Measurements from ENCODE around the gene ALG12. TPM values are rescaled to one million over a fixed set of nuclear protein-coding genes. Genes with fewer than 3 reads are reported as not detected.

Gene ALG12
- total and polyA plus RNA-seq, 8 donors = 2.3 to 30.7 (median 9.0) TPM

GRCh38 chr22:49906799-49907290 is 11.4 kb downstream of the ALG12 start:
- H3K27me3 ChIP-seq = no peaks in the 10 kb centered on the region
- H3K4me3 ChIP-seq = no peak overlapping the region
- no peak for DNase-seq
- intact Hi-C loops (cut with DNase I; ENCODE audit: low total_unique reads) = no loop called here
- no peaks in the 10 kb centered on the region for H3K9me3 ChIP-seq
- no peak for TF ChIP-seq CTCF (IDR thresholded peaks at IDR 0.05)
- TF ChIP-seq EP300 (IDR thresholded peaks at IDR 0.05) = no peak
- TF ChIP-seq POLR2AphosphoS5 (IDR thresholded peaks at IDR 0.05) = no peak
- TF ChIP-seq POLR2A (IDR thresholded peaks at IDR 0.05) = no peak
- 88 to 97% (median 91%) methylated on average over 11 to 14 of the region's 14 CpGs for WGBS, 5 donors
- no peak overlapping the region for H3K27ac ChIP-seq
- peaks cover 37 to 100% (median 99%) of the 10 kb centered on the region in 4 donors for H3K36me3 ChIP-seq
- H3K4me1 ChIP-seq = no peaks in the 10 kb centered on the region

DNA sequence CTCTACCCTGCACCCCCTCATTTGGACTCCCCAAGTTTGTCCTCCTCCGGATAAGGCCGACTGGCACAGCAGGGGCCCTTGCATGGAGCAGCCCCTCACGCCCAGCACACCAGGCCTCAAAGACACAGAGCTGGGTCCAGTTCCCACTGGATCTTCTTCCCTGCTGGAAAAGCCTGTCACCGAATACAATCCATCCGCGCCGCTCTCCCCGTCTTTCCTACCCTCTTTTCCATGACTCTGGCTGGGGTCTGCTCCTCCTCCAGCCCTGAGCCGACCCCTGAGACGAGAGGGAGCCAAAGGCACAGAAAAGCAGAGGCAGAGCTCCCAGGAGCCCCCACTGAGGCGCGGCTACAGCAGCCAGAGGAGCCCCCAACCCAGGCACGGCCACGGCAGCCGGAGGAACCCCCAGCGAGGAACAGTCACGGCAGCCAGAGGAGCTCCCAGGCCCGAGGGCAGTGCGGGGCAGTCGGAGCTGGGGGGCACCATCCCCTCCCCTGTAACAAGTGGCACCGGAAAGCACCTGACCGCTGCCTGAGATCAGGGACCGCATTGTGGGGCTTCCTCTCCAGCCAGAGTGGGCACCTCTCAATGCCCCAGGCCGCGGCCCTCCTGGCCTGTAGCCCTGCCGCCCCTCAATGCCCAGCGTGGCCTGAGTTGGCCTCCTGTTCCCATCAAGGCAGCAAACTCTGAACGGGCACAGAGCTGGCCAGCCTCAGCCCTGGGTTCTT is 12.0 kb downstream of the ALG12 start:
- H3K27ac ChIP-seq = no peak overlapping the region
- no peaks in the 10 kb centered on the region for H3K4me1 ChIP-seq
- peaks cover 40 to 100% (median 99%) of the 10 kb centered on the region in 4 donors for H3K36me3 ChIP-seq
- intact Hi-C loops (cut with DNase I; ENCODE audit: low total_unique reads) = no loop called here
- no peaks in the 10 kb centered on the region for H3K27me3 ChIP-seq
- 93 to 96% (median 95%) methylated on average over 24 to 28 of the region's 28 CpGs for WGBS, 5 donors
- no peak for TF ChIP-seq CTCF (IDR thresholded peaks at IDR 0.05)
- TF ChIP-seq POLR2AphosphoS5 (IDR thresholded peaks at IDR 0.05) = no peak
- no peak for TF ChIP-seq EP300 (IDR thresholded peaks at IDR 0.05)
- TF ChIP-seq POLR2A (IDR thresholded peaks at IDR 0.05) = no peak
- DNase-seq = no peak
- H3K4me3 ChIP-seq = no peak overlapping the region
- no peaks in the 10 kb centered on the region for H3K9me3 ChIP-seq

- H3K27ac ChIP-seq = no peak overlapping the region
- no peaks in the 10 kb centered on the region for H3K9me3 ChIP-seq
- intact Hi-C loops (cut with DNase I; ENCODE audit: low total_unique reads) = no loop called here
- no peak for DNase-seq
- no peaks in the 10 kb centered on the region for H3K4me1 ChIP-seq
- H3K27me3 ChIP-seq = no peaks in the 10 kb centered on the region
- 96 to 98% (median 97%) methylated on average over 18 of the region's 18 CpGs for WGBS, 5 donors
- TF ChIP-seq POLR2A (IDR thresholded peaks at IDR 0.05) = no peak
- no peak for TF ChIP-seq POLR2AphosphoS5 (IDR thresholded peaks at IDR 0.05)
- no peak for TF ChIP-seq EP300 (IDR thresholded peaks at IDR 0.05)
- TF ChIP-seq CTCF (IDR thresholded peaks at IDR 0.05) = no peak
- no peak overlapping the region for H3K4me3 ChIP-seq
- peaks cover 40 to 100% (median 99%) of the 10 kb centered on the region in 4 donors for H3K36me3 ChIP-seq
Measured at GRCh38 chr22:49905465-49905864, 12.8 kb downstream of the ALG12 start.

DNA sequence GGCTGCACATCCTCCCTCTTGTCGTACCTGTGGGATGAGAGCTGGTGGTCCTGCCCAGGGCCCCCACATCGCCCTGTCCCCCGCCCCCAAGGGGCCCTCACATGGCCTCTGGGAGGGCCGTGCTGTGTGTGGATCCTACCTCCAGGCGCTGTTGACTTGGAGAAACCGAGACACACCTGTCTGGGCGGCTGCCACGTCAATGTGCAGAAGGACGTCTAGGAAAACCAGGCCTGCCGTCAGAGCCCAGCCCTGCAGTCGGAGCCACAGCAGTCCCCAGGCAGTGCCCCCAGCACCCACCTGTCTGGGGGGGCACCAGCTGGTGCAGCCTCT is 14.2 kb downstream of the ALG12 start:
- 77 to 100% (median 88%) methylated on average over 3 to 11 of the region's 11 CpGs for WGBS, 5 donors
- TF ChIP-seq POLR2AphosphoS5 (IDR thresholded peaks at IDR 0.05) = no peak
- no peak for TF ChIP-seq POLR2A (IDR thresholded peaks at IDR 0.05)
- Histone ChIP-seq H3K27me3 (no peaks in the 10 kb centered on the region), H3K36me3 (peaks cover 38 to 100% (median 97%) of the 10 kb centered on the region in 4 donors), H3K4me1 (no peaks in the 10 kb centered on the region), H3K4me3 (no peak overlapping the region), H3K9me3 (no peaks in the 10 kb centered on the region), H3K27ac (no peak overlapping the region)
- no peak for DNase-seq
- intact Hi-C loops (cut with DNase I; ENCODE audit: low total_unique reads) = no loop called here

Data from stomach (tissue), 9 donors.